Type B pancreatic cell (in vitro differentiated cells): ENCODE measurements around the gene DNAH10. TPM values are rescaled to one million over a fixed set of nuclear protein-coding genes. Genes with fewer than 3 reads are reported as not detected.

ENCODE experiments used
- DNase-seq: peaks from one replicate; pipeline ENCODE4 v3.0.0; 2021; ENCODE audit warnings: mixed read lengths; ENCODE audit not compliant: unreplicated experiment; ENCODE audit errors: extremely low spot score
- H3K27ac Mint-ChIP-seq: 2 replicates; pipeline ENCODE4 v1.8.0; 2021; ENCODE audit warnings: mild to moderate bottlenecking, mixed read lengths
- H3K27me3 Mint-ChIP-seq: 2 replicates; pipeline ENCODE4 v1.8.0; 2021; ENCODE audit warnings: mixed read lengths
- H3K36me3 Mint-ChIP-seq: 2 replicates; pipeline ENCODE4 v1.8.0; 2021; ENCODE audit warnings: mixed read lengths
- H3K4me1 Mint-ChIP-seq: one replicate; pipeline ENCODE4 v1.8.0; 2021; ENCODE audit warnings: mixed read lengths; ENCODE audit not compliant: unreplicated experiment
- H3K4me3 Mint-ChIP-seq: 2 replicates; pipeline ENCODE4 v1.8.0; 2021; ENCODE audit warnings: mild to moderate bottlenecking, mixed read lengths
- H3K9me3 Mint-ChIP-seq: 2 replicates; pipeline ENCODE4 v1.8.0; 2021; ENCODE audit warnings: mixed read lengths
- CTCF ChIP-seq: fragments of 200-600 bp; sonication (generic); conservative IDR thresholded peaks from 2 replicates; pipeline ENCODE4 v1.5.0; 2021; ENCODE audit warnings: antibody characterized with exemption, mild to moderate bottlenecking
- total RNA-seq: library from RNA; stranded (reverse); gene quantifications from 2 replicates; pipeline ENCODE4 v1.2.1, GENCODE V29; 2021; ENCODE audit warnings: low replicate concordance

DNAH10 gene
- total RNA-seq, 1 donor from 2014 or later, result 0.56 TPM

GRCh38 chr12:123948401-123948795 is 186.3 kb downstream of the DNAH10 start:
- H3K9me3 Mint-ChIP-seq, result no peaks in the 10 kb centered on the region

GRCh38 chr12:123948796-123949769 is 187.0 kb downstream of the DNAH10 start:
- Mint-ChIP-seq H3K36me3 (peaks cover 5% of the 10 kb centered on the region), H3K9me3 (no peaks in the 10 kb centered on the region), H3K27me3 (no peaks in the 10 kb centered on the region), H3K4me1 (peaks cover 32% of the 10 kb centered on the region), H3K4me3 (peak overlapping the region; percentile 26), H3K27ac (no peak overlapping the region)
- DNase-seq, result no peak
- TF ChIP-seq CTCF, result no peak

More at GRCh38 chr12:123948401-123948795, 186.3 kb downstream of the DNAH10 start:
- H3K4me1 Mint-ChIP-seq, result peaks cover 32% of the 10 kb centered on the region
- peaks cover 5% of the 10 kb centered on the region for H3K36me3 Mint-ChIP-seq
- no peak overlapping the region for H3K27ac Mint-ChIP-seq
- H3K4me3 Mint-ChIP-seq, result peak overlapping the region; percentile 20
- no peaks in the 10 kb centered on the region for H3K27me3 Mint-ChIP-seq
- DNase-seq, result no peak
- no peak for TF ChIP-seq CTCF

DNA sequence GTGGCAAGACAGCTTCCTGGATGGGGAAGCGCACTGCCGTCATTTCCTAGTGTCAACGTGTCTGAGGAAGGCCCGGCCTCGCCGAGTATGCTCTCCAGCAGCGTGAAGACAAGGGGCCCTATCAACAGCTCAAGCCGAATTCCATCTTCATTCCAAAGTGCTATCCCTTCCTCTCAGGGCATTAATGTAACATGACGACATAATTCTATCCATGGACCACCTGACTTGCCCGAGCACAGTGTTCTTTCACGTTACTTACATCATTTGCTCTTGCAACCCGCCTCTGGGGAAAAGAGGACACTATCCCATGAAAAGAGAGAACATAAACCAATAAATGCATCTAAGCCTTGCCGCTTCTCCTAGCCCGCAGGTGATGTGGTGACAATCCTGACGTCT is 187.7 kb downstream of the DNAH10 start:
- H3K27me3 Mint-ChIP-seq, result no peaks in the 10 kb centered on the region
- H3K4me3 Mint-ChIP-seq, result no peak overlapping the region
- no peak for DNase-seq
- peaks cover 28% of the 10 kb centered on the region for H3K4me1 Mint-ChIP-seq
- H3K36me3 Mint-ChIP-seq, result peaks cover under 1% of the 10 kb centered on the region
- TF ChIP-seq CTCF, result no peak
- H3K9me3 Mint-ChIP-seq, result no peaks in the 10 kb centered on the region
- H3K27ac Mint-ChIP-seq, result no peak overlapping the region

- TF ChIP-seq CTCF, result no peak
- no peak overlapping the region for H3K27ac Mint-ChIP-seq
- H3K4me3 Mint-ChIP-seq, result no peak overlapping the region
- no peaks in the 10 kb centered on the region for H3K27me3 Mint-ChIP-seq
- no peaks in the 10 kb centered on the region for H3K36me3 Mint-ChIP-seq
- no peaks in the 10 kb centered on the region for H3K9me3 Mint-ChIP-seq
- no peak for DNase-seq
- H3K4me1 Mint-ChIP-seq, result peaks cover 27% of the 10 kb centered on the region
These were observed 188.6 kb downstream of the DNAH10 start for GRCh38 chr12:123950476-123951349.

GRCh38 chr12:123951467-123951866 is 189.4 kb downstream of the DNAH10 start:
- Mint-ChIP-seq H3K27me3 (no peaks in the 10 kb centered on the region), H3K4me1 (peaks cover 30% of the 10 kb centered on the region), H3K9me3 (no peaks in the 10 kb centered on the region), H3K27ac (no peak overlapping the region), H3K36me3 (no peaks in the 10 kb centered on the region), H3K4me3 (no peak overlapping the region)
- DNase-seq, result no peak
- TF ChIP-seq CTCF, result no peak
